ENCODE results near the gene SMARCC2.
A peak's percentile ranks its signal among the peaks of the same experiment; 100 is the strongest.
"Not testable (repeated sequence)": the region's sequence is repeated elsewhere in the genome, so short reads cannot be mapped to it uniquely, and the experiment has no call there.

Gene SMARCC2

DNA sequence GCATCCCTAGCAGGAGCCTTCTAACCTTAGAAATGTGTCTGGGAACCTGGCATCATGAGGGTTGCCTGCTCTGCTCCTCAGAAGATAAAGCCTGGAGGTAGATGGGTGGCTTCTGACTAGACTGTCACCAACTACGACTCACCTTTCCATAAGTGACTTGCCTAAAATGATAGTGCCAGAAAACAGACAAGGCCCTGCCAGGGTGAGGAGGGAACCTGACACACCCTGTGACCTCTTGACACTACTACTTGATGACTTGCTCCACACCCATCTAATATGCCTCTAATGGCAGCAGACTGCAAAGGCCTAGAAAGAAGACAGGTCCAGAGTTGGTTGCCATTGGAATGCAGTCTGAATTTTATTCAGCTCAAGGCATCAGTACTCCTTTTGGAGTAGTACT lies 23.1 kb upstream of the SMARCC2 start:
- DNase-seq (ENCODE audit: low read depth in 2 of 2, low spot score in 1 of 2) = no peak

DNA sequence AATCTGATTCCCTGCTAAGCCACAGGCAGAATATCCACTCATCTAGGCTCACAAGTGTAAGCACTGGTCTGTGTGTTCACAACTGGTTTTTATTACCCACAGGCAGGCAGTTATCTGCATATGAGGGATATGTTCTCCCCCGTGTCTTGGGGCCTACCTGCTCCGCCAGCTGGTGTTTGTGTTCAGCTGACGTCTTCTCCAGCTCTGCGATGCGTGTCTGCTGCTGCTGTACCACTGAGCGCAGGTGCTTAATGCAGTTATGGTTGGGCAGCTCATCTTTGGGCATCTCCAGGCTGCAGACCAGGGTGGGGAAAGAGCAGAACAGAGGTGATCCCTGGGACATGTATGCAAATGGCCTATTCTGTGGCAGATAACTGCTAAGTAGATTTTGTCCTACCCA lies 18.7 kb upstream of the SMARCC2 start:
- no peak for DNase-seq (ENCODE audit: low read depth in 2 of 2, low spot score in 1 of 2)

DNA sequence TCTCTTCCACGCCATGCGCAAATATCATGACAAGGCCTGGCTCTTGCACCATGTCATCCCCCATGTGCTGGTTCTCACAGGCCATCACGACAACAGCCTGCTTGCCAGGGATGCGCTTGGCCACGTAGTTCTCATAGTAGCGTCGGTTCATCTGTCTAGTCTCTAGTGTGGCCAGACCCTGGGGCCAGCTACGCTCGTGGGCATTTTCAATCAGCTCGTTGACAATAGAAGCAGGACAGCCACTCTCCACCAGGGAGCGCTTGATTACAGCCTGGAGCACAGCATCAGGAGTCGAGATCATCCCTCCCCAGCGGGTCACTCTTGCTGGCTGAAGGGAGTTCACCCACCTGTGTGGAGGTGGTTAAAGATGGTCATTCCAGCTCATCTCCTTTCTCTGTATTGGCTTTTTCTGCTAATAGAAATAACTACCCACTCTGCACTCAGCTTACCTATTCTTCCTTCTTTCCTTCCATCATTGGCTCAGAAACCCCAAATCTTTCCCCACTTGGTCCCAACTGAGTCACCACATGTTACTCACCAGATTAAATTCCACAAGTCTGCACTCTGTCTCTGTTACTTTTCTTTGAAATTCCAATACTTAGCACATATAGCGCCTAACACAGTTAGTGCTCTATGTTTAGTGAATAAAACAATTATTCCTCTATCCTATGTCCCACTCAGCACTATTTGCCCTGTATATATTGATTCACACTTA lies 17.3 kb upstream of the SMARCC2 start:
- DNase-seq (ENCODE audit: low read depth in 2 of 2, low spot score in 1 of 2) = no peak

DNA sequence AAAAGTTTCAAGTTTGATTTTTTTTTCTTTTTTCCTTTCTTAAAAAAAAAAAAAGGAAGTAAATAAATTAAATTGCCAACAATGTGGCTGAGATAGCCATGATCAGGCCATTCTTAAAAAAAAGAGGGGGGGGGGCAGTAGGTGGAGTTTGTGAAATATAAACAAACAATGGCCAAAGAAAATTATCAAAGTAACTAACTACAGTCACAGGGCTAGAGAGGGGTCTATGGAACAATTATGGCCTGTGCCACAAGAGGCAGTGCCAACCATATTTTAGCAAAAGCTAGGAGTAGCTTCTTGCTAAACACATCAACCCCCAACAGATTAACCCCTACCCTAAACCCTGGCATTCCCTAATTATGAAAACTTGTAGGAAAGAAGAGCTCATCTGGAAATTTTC lies 16.2 kb upstream of the SMARCC2 start:
- DNase-seq (ENCODE audit: low read depth in 2 of 2, low spot score in 1 of 2) = no peak

DNA sequence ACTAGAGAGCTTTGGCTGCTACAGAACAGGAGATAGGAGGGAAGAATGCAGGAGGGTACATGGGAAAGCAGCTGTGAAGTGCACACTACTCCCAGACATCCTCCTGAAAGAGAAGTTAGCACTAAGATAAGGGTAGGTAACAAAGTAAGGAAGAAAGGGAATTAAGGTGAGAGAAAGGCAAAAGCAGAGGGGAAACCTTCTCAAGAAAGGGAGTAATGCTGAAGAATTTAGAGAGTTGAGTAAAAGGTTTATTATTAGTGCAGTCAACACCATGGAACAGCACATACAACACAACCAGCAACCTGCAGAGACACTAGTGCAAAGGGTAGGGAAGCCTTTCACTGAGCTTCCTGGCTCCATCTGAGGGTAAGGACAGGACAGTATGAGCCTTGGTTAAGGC lies 15.0 kb upstream of the SMARCC2 start:
- DNase-seq (ENCODE audit: low read depth in 2 of 2, low spot score in 1 of 2) = no peak

DNA sequence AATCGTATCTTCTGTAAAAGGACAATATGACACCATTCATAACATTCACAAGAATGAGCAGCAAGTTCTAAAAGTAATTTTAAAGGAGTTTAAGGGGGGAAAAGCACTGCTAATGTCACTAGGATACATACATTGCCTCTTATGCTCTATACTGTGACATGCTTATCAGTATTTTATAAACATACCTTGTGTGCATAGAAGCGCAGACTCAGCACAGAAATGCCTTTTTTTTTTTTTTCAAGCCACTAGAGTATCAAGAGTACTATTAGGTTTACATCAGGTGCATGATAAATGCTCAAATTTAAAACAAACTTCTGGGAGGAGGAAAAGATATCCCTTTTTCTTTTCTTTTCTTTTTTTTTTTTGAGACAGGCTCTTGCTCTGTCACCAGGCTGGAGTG lies 13.6 kb upstream of the SMARCC2 start:
- no peak for DNase-seq (ENCODE audit: low read depth in 2 of 2, low spot score in 1 of 2)

DNA sequence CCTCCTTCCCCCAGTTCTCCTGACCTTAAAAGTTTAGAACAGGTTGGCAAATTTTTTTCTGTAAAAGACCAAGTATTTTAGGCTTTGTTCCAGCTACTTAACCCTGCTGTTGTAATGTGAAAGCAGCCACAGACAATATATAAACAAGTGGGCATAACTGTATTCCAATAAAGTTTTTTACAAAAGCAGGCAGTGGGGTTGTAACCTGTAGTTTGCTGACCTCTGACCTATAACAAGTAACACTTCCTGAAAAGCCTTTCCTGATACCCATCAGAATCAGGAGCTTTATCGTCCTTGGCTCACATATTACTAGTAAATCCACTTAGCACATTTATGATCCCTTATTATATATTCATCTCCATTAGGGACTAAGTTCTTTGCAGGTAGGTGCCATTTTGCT lies 13.1 kb upstream of the SMARCC2 start:
- no peak for DNase-seq (ENCODE audit: low read depth in 2 of 2, low spot score in 1 of 2)

DNA sequence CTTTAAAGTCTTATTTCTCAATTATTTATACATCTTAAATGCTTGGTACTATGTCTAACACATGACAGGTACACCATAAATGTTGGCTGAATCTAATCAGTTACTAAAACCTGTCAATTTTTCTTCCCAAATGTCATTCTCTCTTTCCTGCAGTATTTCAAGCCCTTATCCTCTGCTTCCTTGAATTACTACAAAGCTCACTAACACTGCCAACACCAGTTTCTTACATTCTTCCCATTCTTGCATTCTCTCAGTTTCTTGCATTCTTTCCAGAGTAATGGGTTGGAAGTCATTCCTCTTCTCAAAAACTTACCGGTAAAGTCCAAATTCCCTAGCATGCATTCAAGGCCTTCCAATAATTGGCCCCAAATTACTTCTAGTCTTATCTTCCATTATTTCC lies 9.6 kb upstream of the SMARCC2 start:
- DNase-seq (ENCODE audit: low read depth in 2 of 2, low spot score in 1 of 2) = no peak

DNA sequence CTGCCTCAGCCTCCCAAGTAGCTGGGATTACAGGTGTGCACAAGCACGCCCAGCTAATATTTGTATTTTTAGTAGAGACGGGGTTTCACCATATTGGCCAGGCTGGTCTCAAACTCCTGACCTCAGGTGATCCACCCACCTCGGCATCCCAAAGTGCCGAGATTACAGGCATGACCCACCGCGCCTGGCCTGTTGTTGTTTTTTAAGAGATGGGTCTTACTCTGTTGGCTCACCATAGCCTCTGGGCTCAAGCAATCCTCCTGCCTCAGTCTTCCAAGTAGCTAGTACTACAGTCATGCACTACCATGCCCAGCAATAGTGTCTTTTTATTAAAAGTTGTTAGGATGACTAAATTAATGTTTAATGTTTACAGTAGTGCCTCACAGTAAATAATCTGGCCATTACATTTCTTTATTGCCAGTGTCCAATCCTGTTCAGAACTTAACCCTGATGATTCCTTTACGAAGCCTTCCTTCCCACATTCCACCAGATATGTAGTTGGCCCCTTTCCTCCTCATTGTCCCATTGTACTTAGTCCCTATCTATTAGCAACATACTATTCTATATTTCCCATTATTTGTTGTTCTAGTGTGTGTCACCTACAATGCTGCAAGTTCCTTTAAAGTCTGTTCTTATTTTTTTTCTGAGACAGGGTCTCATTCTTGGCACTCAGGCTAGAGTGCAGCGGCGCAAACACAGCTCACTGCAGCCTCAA lies 8.8 kb upstream of the SMARCC2 start:
- no peak for DNase-seq (ENCODE audit: low read depth in 2 of 2, low spot score in 1 of 2)

DNA sequence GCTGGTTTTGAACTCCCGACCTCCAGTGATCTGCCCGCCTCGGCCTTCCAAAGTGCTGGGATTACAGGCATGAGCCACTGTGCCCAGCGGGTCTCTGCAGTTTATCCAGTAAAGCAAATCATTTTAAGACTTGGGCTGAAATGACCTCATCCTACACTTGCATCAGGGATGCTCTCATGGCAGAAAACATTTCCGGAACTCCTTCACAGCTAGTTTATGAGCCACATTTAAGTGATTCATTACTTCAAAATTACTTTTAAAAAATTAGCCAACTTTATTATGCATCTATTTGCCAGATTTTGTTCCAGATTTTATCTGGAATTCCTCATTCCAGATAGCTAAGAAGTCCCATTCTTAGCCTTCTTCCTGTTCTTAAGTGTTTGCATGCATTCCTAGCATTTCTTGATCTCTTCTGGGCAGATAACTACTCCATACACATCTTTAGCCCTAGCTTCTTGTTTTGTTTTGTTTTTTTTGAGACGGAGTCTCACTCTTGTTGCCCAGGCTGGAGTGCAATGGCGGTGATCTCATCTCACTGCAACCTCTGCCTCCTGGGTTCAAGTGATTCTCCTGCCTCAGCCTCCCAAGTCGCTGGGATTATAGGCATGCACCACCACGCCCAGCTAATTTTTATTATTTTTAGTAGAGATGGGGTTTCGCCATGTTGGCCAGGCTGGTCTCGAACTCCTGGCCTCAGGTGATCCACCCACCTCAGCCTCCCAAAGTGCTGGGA lies 7.7 kb upstream of the SMARCC2 start:
- DNase-seq (ENCODE audit: low read depth in 2 of 2, low spot score in 1 of 2) = not testable (repeated sequence)

DNA sequence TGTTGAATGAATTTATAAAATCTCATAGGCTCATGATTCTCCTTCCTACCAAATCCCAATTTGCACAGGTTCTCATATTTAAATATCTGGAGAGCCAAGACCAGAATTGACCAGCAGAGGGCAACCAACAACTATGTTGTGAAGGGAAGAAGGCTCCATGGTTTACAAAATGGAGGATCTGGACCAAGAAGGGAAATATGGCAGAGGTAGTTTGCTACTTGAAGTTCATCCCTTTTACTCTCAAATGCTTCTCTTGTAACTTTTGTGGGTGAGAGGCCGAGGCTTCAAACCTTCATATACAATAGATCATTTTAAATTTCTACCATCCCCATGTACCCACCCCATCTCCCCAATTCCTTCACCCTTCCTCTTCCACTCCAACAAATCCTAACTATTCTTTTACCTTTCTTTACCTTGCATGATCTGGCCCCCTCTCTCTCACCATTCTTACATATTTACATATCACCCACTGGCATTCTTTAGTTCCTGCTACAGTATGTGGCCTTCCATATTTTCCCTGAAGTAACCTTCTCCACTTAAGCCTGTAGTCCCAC lies 3.8 kb upstream of the SMARCC2 start:
- DNase-seq (ENCODE audit: low read depth in 2 of 2, low spot score in 1 of 2) = peak; percentile 11 to 48

DNA sequence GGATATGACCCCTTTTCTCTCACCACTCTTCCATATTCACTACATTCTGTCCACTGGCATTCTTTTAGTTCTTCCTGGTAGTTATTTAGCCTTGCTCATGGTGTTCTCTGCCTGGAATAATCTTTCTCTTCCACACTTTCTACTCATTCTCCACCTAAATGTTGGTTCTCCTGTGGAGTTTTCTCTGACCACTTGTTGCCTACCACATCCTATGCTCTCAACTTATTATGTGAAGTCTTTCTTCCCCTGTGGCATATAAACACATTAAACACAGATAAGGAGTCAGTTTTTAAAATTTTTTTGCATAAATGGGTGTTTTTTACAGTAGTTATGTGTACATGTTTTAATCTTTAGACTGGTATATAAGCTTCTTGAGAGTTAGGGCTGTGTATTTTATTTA lies 3.3 kb upstream of the SMARCC2 start:
- DNase-seq (ENCODE audit: low read depth in 2 of 2, low spot score in 1 of 2) = no peak

DNA sequence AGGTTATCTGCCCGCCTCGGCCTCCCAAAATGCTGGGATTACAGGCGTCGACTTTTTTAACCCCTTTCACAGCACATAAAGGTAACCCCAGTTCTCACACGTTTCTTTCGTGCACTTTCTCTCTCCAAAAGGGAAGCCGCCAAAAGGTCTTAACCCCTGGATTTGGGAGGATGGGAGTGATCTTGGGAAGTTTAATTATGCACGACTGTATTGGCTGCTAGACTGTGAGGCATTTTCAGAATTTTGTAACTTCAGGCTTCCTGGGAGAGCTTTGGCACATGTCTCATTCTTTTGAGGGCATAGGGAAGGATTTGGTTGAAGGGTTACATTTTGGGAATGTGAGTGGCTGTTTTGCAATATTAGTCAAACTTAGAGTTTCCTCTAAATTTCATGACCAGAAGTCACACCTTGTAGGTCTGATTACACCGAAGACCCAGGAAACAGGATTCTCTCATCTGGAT lies 1.4 kb upstream of the SMARCC2 start:
- DNase-seq (ENCODE audit: low read depth in 2 of 2, low spot score in 1 of 2) = no peak

DNA sequence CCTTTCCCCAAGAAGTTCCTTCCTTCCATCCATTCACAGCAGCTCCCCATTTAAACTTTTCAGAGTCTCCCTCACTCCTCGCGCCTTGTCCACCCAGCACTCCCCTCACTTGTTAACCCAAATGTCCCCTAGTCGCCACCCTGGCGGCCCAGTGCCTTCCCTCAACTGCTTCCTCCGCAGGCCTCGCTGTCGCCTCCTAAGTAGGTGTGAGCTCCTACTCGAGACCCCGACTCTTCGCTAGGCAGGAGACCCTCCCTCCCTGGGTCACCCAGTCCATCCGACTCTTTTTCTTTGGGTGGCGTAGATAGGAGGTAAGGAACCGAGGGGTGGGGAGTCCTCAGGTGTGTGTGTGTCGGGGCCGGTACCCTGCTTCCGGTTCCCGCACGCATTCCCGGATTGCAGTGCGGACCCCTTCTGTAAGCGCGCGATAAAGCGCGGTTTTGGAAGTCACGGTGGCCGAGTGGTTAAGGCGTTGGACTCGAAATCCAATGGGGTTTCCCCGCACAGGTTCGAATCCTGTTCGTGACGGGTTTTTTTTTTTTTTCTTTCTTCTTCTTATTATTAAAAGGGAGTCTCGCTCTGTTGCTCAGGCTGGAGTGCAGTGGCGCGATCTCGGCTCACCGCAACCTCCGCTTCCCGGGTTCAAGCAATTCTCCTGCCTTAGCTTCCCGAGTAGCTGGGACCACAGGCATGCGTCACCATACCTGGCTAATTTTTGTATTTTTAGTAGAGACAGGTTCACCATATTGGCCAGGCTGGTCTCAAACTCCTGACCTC lies 823 bp upstream of the SMARCC2 start:
- peak; percentile 49 to 68 for DNase-seq (ENCODE audit: low read depth in 2 of 2, low spot score in 1 of 2)

DNA sequence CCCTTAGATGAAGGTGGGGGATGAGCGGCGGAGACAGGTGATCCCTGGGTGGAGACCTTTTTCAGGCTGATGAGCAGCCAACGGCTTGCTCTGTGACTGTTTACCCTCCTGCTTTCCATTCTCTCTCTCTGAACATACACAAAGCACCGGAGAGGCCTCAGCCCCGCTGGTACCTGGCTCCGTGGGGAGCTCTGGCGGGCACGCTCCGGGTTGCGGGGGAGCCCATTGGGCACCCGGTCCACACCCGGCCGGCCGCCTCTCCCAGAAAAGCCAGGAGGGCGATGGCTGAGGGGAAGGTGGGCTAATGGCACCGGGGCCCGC lies 545 bp downstream of the SMARCC2 start:
- DNase-seq (ENCODE audit: low read depth in 2 of 2, low spot score in 1 of 2) = no peak

DNA sequence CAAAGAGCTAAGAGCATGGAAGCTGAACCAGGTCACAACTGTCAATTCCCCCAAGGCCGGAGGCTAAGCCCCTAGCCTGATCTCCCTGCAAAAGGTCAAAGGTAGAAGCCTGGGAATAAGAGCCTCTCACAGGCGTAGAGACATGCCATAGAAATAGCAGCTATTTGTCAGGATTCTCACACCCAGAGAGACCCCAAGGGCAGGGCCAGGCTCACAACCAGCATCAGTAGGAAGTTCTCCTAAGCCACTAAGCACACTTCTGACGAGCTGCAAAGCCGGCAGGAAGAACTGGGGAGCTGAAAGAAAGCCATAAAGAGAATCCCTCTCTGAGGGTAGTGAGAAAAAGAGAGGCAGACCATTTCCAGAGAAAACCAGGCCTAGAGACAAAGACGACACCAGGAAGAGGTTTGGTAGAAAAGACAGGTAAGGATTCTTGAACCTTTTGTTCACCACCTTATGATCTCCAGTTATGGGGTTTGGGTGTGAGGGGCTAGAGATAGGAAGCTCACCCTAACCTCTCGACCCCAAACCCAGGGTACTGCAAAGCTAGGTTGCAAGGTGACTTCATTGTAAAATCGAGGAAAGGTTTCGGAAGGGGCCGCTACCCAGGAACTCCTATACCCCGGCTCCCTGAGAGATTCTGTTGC lies 1.0 kb downstream of the SMARCC2 start:
- DNase-seq (ENCODE audit: low read depth in 2 of 2, low spot score in 1 of 2) = no peak

DNA sequence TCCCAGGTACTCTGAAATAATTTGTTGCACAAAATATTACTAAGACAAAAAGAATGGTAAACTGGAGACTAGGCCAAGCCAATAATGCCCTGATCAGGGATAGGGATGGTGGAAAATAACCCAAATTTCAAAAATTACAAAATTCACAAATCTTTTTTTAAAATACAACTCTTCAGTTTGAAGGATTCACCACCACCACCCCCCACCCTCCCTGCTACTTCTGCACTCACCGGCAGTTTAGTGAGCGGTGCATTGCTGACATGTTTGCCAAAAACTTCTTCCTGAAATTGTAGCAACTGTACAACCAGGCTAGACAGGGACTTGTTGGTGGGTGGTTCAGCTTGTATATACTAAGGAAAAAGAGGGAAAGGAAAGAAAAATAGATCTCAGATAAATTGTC lies 2.3 kb downstream of the SMARCC2 start:
- DNase-seq (ENCODE audit: low read depth in 2 of 2, low spot score in 1 of 2) = no peak

DNA sequence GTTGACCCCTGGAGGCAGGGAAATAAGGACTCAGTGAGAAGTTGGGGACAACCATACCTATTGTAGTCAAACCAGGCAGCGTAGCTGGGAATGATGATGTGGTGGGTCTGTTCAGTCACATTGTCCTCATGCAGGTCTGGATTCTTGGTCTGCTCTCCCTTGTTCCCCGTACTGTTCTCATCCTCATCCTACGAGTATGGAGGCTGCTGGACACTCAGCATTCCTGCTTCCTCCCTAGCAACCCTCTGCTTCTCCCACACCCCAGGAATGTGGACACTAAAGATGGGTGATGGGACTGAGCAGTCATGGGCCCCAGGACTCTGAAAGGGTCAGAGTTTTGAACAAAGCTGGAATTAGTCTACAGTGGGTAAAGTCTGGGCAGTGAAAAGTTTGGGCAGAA lies 10.9 kb downstream of the SMARCC2 start:
- DNase-seq (ENCODE audit: low read depth in 2 of 2, low spot score in 1 of 2) = no peak

DNA sequence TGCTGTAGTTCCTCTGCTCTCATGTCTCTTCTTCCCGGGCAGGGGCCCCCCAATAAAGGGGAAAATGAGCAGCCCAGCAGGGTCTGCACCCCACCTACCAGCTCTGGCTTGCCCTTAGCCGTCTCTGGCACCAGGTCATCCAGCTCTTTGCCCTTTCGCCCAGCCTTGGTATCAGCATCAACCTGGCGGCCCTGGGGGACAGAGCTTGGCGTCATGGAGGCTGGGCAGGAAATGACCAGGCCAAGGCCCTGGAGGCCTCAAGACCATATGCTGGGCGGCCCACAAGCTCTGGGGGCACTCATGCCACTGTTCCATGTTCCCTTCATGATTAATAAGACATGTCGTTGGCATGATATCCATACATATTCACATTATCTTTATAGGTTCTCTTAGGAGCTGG lies 16.4 kb downstream of the SMARCC2 start:
- DNase-seq (ENCODE audit: low read depth in 2 of 2, low spot score in 1 of 2) = no peak

DNA sequence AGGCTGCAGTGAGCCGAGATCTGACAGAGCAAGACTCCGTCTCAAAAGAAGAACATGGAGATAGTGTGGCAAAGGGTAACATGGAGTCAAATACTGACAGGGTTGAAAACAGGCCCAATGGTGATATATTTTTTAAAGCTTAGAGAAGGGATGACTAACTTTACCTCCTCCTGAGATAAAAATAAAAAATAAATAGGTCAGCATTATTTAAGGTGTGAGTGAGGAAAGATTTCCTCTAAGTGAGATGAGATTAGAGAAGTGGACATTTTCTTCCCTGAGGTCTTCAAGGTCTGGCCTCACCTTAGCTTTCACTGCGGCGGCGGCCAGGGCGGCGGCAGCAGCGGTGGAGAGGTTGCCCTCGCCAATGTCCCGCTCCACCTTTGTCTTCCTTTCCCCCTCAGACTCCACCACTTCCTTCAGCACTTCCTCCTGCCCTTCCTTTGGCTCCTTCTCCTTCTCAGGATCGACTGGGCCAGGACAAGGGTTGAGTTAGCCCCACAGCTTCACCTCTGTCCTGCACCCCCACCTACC lies 20.0 kb downstream of the SMARCC2 start:
- no peak for DNase-seq (ENCODE audit: low read depth in 2 of 2, low spot score in 1 of 2)

DNA sequence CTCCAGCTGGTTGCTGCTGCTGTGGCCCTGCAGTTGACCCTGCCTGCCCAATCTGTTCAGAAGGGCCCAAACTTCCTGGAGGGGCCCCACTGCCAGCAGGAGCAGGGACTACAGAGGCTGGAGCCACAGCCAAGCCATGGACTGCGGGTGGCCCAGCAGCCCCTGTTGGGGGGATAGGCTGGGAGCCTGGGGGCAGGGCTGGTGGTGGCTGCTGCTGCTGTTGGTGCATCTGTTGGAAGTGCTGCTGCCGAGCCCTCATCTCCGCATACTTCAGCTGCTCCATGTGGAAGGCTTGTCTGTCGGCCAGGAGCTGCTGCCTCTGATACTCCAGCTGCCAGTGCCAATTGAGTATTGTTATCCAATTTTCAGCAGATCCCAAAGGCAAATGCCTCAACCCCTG lies 23.9 kb downstream of the SMARCC2 start:
- no peak for DNase-seq (ENCODE audit: low read depth in 2 of 2, low spot score in 1 of 2)

Measured in stimulated activated CD8-positive, alpha-beta memory T cell treated with anti-CD3 and anti-CD28 coated beads, Interleukin-4, amount 100 ng/mL, for 4 hours (primary cell).